GM23338 (cell line): Measurements from ENCODE around the gene DNAJB2. TPM values are rescaled to one million over a fixed set of nuclear protein-coding genes. Genes with fewer than 3 reads are reported as not detected.

Experiments
- ATAC-seq: fragments of 200-7000 bp; cut with Tn5 transposase; 3 replicates; pipeline ENCODE4 v1.9.1; 2020
- DNase-seq: peaks from one replicate; pipeline ENCODE4 v3.0.0-alpha.2; 2015; ENCODE audit warnings: low spot score
- H2AFZ ChIP-seq: fragments of 200-600 bp; sonication (generic); 2 replicates; pipeline ENCODE4 v1.8.0; 2016; ENCODE audit warnings: antibody characterized with exemption, mild to moderate bottlenecking, moderate library complexity
- H3F3A ChIP-seq: fragments of 200-600 bp; sonication (generic); replicated peaks from 2 replicates; pipeline ENCODE4 v1.8.0; 2017; ENCODE audit warnings: antibody characterized with exemption, mixed run types, low read depth
- H3K27ac ChIP-seq: fragments of 200-600 bp; sonication (generic); 2 replicates; pipeline ENCODE4 v1.6.1; 2016; ENCODE audit warnings: low read depth
- H3K27me3 ChIP-seq: fragments of 200-600 bp; sonication (generic); 2 replicates; pipeline ENCODE4 v1.8.0; 2016; ENCODE audit warnings: mild to moderate bottlenecking, mixed run types, moderate library complexity; ENCODE audit not compliant: insufficient read depth
- H3K36me3 ChIP-seq: fragments of 200-600 bp; sonication (generic); 2 replicates; pipeline ENCODE4 v1.8.0; 2016; ENCODE audit warnings: mild to moderate bottlenecking; ENCODE audit not compliant: insufficient read depth
- H3K4me1 ChIP-seq: fragments of 200-600 bp; sonication (generic); 2 replicates; pipeline ENCODE4 v1.8.0; 2016; ENCODE audit warnings: mild to moderate bottlenecking, moderate library complexity; ENCODE audit not compliant: insufficient read depth
- H3K4me2 ChIP-seq: fragments of 200-600 bp; sonication (generic); 2 replicates; pipeline ENCODE4 v1.7.1; 2017; ENCODE audit warnings: mixed run types
- H3K4me3 ChIP-seq: fragments of 200-600 bp; sonication (generic); 2 replicates; pipeline ENCODE4 v1.6.1; 2016; ENCODE audit warnings: mixed run types
- H3K79me2 ChIP-seq: fragments of 200-600 bp; sonication (generic); replicated peaks from 2 replicates; pipeline ENCODE4 v1.8.0; 2017; ENCODE audit warnings: mild to moderate bottlenecking; ENCODE audit not compliant: insufficient read depth
- H3K9me2 ChIP-seq: fragments of 200-600 bp; sonication (generic); 2 replicates; pipeline ENCODE4 v1.8.0; 2017; ENCODE audit not compliant: insufficient read depth
- H4K20me1 ChIP-seq: fragments of 200-600 bp; sonication (generic); replicated peaks from 2 replicates; pipeline ENCODE4 v1.8.0; 2017; ENCODE audit warnings: mild to moderate bottlenecking; ENCODE audit not compliant: insufficient read depth
- H3K27ac Mint-ChIP-seq: 2 replicates; pipeline ENCODE4 v1.8.0; 2020; ENCODE audit warnings: inconsistent platforms, mild to moderate bottlenecking, moderate library complexity, mixed read lengths
- H3K27me3 Mint-ChIP-seq: 3 replicates; pipeline ENCODE4 v1.8.0; 2022; ENCODE audit warnings: low read depth, mild to moderate bottlenecking, moderate library complexity, mixed read lengths, inconsistent platforms; ENCODE audit not compliant: insufficient read depth, poor library complexity
- H3K36me3 Mint-ChIP-seq: 3 replicates; pipeline ENCODE4 v1.8.0; 2021; ENCODE audit warnings: low read depth, mild to moderate bottlenecking, inconsistent platforms, moderate library complexity, mixed read lengths
- H3K4me1 Mint-ChIP-seq: 3 replicates; pipeline ENCODE4 v1.8.0; 2020; ENCODE audit warnings: mild to moderate bottlenecking, inconsistent platforms, mixed read lengths
- H3K4me3 Mint-ChIP-seq: 3 replicates; pipeline ENCODE4 v1.8.0; 2021; ENCODE audit warnings: moderate library complexity, mild to moderate bottlenecking, inconsistent platforms, mixed read lengths
- H3K9me3 Mint-ChIP-seq: 3 replicates; pipeline ENCODE4 v1.8.0; 2020; ENCODE audit warnings: moderate library complexity, mild to moderate bottlenecking, inconsistent platforms, mixed read lengths
- CREB1 ChIP-seq: fragments of 250-450 bp; sonication (Bioruptor Pico); IDR thresholded peaks from 2 replicates; pipeline ENCODE4 v1.5.0; 2020; ENCODE audit warnings: low read depth, mild to moderate bottlenecking, moderate library complexity
- EZH2 ChIP-seq: fragments of 200-600 bp; sonication (generic); IDR thresholded peaks from one replicate; pipeline ENCODE4 v1.8.0; 2017; ENCODE audit warnings: antibody characterized with exemption, mild to moderate bottlenecking, low read depth; ENCODE audit not compliant: unreplicated experiment
- EZH2phosphoT487 ChIP-seq: fragments of 200-600 bp; sonication (generic); IDR thresholded peaks from one replicate; pipeline ENCODE4 v1.8.1; 2018; ENCODE audit warnings: antibody characterized with exemption; ENCODE audit not compliant: unreplicated experiment
- JUNB ChIP-seq: IDR thresholded peaks from one replicate; pipeline ENCODE4 v1.6.1; 2016; ENCODE audit warnings: antibody characterized with exemption; ENCODE audit not compliant: unreplicated experiment
- NANOG ChIP-seq: IDR thresholded peaks from 2 replicates; pipeline ENCODE4 v1.6.1; 2016; ENCODE audit warnings: antibody characterized with exemption, borderline replicate concordance
- POLR2AphosphoS5 ChIP-seq: IDR thresholded peaks from 2 replicates; pipeline ENCODE4 v1.6.1; 2016; ENCODE audit warnings: antibody characterized with exemption, low read depth
- STAT1 ChIP-seq: IDR thresholded peaks from one replicate; pipeline ENCODE4 v1.6.1; 2016; ENCODE audit warnings: antibody characterized with exemption; ENCODE audit not compliant: unreplicated experiment
- ZNF114 ChIP-seq: fragments of 250-450 bp; sonication (Bioruptor Pico); IDR thresholded peaks from 2 replicates; pipeline ENCODE4 v1.5.0; 2020; ENCODE audit warnings: mild to moderate bottlenecking, moderate library complexity
- ZNF331 ChIP-seq: fragments of 250-450 bp; sonication (Bioruptor Pico); IDR thresholded peaks from 2 replicates; pipeline ENCODE4 v1.5.0; 2020; ENCODE audit warnings: low read depth, mild to moderate bottlenecking, moderate library complexity
- polyA plus RNA-seq: library from polyadenylated mRNA; unstranded; fragments of >200 nt; fragmentation: Nextera tagmentation; extraction: Ambion mirVana; gene quantifications from 2 replicates; pipeline ENCODE4 v1.2.1, GENCODE V29; 2016
- total RNA-seq: library from RNA; depleted of rRNA; stranded (reverse); fragments of >200 nt; shearing (Covaris generic); gene quantifications from 2 replicates; pipeline ENCODE4 v1.2.3, GENCODE V29; 2014
- TF ChIP-seq, protein P1 (sequence below): fragments of 250-450 bp; sonication (Bioruptor Pico); IDR thresholded peaks from 2 replicates; pipeline ENCODE4 v1.5.0; 2020; ENCODE audit warnings: mild to moderate bottlenecking, moderate library complexity
- TF ChIP-seq, protein P2 (sequence below): IDR thresholded peaks from one replicate; pipeline ENCODE4 v1.6.1; 2018; ENCODE audit warnings: antibody characterized with exemption; ENCODE audit not compliant: unreplicated experiment
- TF ChIP-seq, protein P3 (sequence below): IDR thresholded peaks from 2 replicates; pipeline ENCODE4 v1.6.1; 2016; ENCODE audit warnings: antibody characterized with exemption
- TF ChIP-seq, protein P4 (sequence below), 2 experiments: fragments of 200-600 bp in 1 of 2; sonication (generic) in 1 of 2; conservative IDR thresholded peaks; 2 replicates each; pipeline versions ENCODE4 v1.5.1 to v1.6.1; 2016 to 2017; ENCODE audit warnings: antibody characterized with exemption in 2 of 2, low read depth in 2 of 2, mild to moderate bottlenecking in 2 of 2, moderate library complexity in 1 of 2

The DNAJB2 gene
- total and polyA plus RNA-seq, 2 experiments from 2014 or later = 6.4 to 25.9 TPM

DNA sequence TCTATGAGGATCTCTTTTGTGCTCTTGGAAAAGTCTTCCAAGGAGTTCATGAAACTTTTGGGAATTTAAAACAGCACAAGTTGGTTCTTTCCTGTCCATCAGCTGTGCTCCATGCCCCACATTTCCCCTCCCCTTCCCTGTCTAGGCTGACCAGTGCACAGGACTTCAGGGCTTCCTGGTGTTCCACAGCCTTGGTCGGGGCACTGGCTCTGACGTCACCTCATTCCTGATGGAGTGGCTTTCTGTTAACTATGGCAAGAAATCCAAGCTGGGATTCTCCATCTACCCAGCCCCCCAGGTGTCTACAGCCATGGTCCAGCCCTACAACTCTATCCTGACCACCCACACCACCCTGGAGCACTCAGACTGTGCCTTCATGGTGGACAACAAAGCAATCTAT, 8.1 kb upstream of the DNAJB2 start:
- Histone ChIP-seq H3F3A (no peaks in the 10 kb centered on the region), H2AFZ (no peak overlapping the region), H3K79me2 (no peaks in the 10 kb centered on the region), H3K4me3 (no peak overlapping the region), H3K4me2 (no peak overlapping the region), H3K36me3 (no peaks in the 10 kb centered on the region), H3K27ac (no peak overlapping the region), H3K9me2 (no peaks in the 10 kb centered on the region), H3K27me3 (no peaks in the 10 kb centered on the region), H4K20me1 (no peaks in the 10 kb centered on the region), H3K4me1 (peaks cover 12% of the 10 kb centered on the region; the same call in 1 of the 2 replicates)
- H3K27me3 Mint-ChIP-seq = peaks cover 19% of the 10 kb centered on the region
- ATAC-seq (no peak), DNase-seq (no peak)
- no peaks in the 10 kb centered on the region for H3K36me3 Mint-ChIP-seq
- no peak overlapping the region for H3K27ac Mint-ChIP-seq
- no peaks in the 10 kb centered on the region for H3K9me3 Mint-ChIP-seq
- no peak overlapping the region for H3K4me3 Mint-ChIP-seq
- TF ChIP-seq NANOG (no peak), CREB1 (CRISPR knock-in tag) (no peak), STAT1 (no peak), EZH2 (no peak), EZH2phosphoT487 (no peak), ZNF114 (CRISPR knock-in tag) (no peak), POLR2AphosphoS5 (no peak), JUNB (no peak), ZNF331 (CRISPR knock-in tag) (no peak)
- TF ChIP-seq, protein P1, sequence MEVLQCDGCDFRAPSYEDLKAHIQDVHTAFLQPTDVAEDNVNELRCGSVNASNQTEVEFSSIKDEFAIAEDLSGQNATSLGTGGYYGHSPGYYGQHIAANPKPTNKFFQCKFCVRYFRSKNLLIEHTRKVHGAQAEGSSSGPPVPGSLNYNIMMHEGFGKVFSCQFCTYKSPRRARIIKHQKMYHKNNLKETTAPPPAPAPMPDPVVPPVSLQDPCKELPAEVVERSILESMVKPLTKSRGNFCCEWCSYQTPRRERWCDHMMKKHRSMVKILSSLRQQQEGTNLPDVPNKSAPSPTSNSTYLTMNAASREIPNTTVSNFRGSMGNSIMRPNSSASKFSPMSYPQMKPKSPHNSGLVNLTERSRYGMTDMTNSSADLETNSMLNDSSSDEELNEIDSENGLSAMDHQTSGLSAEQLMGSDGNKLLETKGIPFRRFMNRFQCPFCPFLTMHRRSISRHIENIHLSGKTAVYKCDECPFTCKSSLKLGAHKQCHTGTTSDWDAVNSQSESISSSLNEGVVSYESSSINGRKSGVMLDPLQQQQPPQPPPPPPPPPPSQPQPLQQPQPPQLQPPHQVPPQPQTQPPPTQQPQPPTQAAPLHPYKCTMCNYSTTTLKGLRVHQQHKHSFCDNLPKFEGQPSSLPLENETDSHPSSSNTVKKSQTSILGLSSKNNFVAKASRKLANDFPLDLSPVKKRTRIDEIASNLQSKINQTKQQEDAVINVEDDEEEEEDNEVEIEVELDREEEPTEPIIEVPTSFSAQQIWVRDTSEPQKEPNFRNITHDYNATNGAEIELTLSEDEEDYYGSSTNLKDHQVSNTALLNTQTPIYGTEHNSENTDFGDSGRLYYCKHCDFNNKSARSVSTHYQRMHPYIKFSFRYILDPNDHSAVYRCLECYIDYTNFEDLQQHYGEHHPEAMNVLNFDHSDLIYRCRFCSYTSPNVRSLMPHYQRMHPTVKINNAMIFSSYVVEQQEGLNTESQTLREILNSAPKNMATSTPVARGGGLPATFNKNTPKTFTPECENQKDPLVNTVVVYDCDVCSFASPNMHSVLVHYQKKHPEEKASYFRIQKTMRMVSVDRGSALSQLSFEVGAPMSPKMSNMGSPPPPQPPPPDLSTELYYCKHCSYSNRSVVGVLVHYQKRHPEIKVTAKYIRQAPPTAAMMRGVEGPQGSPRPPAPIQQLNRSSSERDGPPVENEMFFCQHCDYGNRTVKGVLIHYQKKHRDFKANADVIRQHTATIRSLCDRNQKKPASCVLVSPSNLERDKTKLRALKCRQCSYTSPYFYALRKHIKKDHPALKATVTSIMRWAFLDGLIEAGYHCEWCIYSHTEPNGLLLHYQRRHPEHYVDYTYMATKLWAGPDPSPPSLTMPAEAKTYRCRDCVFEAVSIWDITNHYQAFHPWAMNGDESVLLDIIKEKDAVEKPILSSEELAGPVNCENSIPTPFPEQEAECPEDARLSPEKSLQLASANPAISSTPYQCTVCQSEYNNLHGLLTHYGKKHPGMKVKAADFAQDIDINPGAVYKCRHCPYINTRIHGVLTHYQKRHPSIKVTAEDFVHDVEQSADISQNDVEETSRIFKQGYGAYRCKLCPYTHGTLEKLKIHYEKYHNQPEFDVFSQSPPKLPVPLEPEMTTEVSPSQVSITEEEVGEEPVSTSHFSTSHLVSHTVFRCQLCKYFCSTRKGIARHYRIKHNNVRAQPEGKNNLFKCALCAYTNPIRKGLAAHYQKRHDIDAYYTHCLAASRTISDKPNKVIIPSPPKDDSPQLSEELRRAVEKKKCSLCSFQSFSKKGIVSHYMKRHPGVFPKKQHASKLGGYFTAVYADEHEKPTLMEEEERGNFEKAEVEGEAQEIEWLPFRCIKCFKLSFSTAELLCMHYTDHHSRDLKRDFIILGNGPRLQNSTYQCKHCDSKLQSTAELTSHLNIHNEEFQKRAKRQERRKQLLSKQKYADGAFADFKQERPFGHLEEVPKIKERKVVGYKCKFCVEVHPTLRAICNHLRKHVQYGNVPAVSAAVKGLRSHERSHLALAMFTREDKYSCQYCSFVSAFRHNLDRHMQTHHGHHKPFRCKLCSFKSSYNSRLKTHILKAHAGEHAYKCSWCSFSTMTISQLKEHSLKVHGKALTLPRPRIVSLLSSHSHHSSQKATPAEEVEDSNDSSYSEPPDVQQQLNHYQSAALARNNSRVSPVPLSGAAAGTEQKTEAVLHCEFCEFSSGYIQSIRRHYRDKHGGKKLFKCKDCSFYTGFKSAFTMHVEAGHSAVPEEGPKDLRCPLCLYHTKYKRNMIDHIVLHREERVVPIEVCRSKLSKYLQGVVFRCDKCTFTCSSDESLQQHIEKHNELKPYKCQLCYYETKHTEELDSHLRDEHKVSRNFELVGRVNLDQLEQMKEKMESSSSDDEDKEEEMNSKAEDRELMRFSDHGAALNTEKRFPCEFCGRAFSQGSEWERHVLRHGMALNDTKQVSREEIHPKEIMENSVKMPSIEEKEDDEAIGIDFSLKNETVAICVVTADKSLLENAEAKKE (CRISPR knock-in tag) = no peak
- TF ChIP-seq, protein P2, sequence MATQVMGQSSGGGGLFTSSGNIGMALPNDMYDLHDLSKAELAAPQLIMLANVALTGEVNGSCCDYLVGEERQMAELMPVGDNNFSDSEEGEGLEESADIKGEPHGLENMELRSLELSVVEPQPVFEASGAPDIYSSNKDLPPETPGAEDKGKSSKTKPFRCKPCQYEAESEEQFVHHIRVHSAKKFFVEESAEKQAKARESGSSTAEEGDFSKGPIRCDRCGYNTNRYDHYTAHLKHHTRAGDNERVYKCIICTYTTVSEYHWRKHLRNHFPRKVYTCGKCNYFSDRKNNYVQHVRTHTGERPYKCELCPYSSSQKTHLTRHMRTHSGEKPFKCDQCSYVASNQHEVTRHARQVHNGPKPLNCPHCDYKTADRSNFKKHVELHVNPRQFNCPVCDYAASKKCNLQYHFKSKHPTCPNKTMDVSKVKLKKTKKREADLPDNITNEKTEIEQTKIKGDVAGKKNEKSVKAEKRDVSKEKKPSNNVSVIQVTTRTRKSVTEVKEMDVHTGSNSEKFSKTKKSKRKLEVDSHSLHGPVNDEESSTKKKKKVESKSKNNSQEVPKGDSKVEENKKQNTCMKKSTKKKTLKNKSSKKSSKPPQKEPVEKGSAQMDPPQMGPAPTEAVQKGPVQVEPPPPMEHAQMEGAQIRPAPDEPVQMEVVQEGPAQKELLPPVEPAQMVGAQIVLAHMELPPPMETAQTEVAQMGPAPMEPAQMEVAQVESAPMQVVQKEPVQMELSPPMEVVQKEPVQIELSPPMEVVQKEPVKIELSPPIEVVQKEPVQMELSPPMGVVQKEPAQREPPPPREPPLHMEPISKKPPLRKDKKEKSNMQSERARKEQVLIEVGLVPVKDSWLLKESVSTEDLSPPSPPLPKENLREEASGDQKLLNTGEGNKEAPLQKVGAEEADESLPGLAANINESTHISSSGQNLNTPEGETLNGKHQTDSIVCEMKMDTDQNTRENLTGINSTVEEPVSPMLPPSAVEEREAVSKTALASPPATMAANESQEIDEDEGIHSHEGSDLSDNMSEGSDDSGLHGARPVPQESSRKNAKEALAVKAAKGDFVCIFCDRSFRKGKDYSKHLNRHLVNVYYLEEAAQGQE = no peak
- TF ChIP-seq, protein P3, sequence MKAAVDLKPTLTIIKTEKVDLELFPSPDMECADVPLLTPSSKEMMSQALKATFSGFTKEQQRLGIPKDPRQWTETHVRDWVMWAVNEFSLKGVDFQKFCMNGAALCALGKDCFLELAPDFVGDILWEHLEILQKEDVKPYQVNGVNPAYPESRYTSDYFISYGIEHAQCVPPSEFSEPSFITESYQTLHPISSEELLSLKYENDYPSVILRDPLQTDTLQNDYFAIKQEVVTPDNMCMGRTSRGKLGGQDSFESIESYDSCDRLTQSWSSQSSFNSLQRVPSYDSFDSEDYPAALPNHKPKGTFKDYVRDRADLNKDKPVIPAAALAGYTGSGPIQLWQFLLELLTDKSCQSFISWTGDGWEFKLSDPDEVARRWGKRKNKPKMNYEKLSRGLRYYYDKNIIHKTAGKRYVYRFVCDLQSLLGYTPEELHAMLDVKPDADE = no peak
- TF ChIP-seq, protein P4, sequence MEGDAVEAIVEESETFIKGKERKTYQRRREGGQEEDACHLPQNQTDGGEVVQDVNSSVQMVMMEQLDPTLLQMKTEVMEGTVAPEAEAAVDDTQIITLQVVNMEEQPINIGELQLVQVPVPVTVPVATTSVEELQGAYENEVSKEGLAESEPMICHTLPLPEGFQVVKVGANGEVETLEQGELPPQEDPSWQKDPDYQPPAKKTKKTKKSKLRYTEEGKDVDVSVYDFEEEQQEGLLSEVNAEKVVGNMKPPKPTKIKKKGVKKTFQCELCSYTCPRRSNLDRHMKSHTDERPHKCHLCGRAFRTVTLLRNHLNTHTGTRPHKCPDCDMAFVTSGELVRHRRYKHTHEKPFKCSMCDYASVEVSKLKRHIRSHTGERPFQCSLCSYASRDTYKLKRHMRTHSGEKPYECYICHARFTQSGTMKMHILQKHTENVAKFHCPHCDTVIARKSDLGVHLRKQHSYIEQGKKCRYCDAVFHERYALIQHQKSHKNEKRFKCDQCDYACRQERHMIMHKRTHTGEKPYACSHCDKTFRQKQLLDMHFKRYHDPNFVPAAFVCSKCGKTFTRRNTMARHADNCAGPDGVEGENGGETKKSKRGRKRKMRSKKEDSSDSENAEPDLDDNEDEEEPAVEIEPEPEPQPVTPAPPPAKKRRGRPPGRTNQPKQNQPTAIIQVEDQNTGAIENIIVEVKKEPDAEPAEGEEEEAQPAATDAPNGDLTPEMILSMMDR (conservative IDR thresholded peaks at IDR 0.05; ENCODE audit: low read depth in 2 of 2) = no peak
- H3K4me1 Mint-ChIP-seq = peaks cover 13% of the 10 kb centered on the region
